DMS114 treated with DMSO at 0.1 percent for 48 hours (cell line): ENCODE results near the gene BCAS4.
"Not testable (repeated sequence)": the region's sequence is repeated elsewhere in the genome, so short reads cannot be mapped to it uniquely, and the experiment has no call there.

Experiments used
- DNase-seq: peaks from one replicate; lab custom pipeline; 2025; ENCODE audit not compliant: unreplicated experiment; lab: John Stamatoyannopoulos, UW

BCAS4 gene

GRCh38 chr20:50798650-50799049, 3.8 kb downstream of the BCAS4 start:
- no peak for DNase-seq

GRCh38 chr20:50799176-50799889, 4.5 kb downstream of the BCAS4 start:
- DNase-seq: no peak

- DNase-seq: no peak
Measured at GRCh38 chr20:50799890-50800550, 5.2 kb downstream of the BCAS4 start.

- not testable (repeated sequence) for DNase-seq
Measured at GRCh38 chr20:50800986-50801746, 6.3 kb downstream of the BCAS4 start.

GRCh38 chr20:50801747-50802125, 6.9 kb downstream of the BCAS4 start:
- DNase-seq: no peak

- no peak for DNase-seq
Measured at GRCh38 chr20:50802289-50802688, 7.4 kb downstream of the BCAS4 start.

- DNase-seq: no peak
Measured at GRCh38 chr20:50804437-50805348, 9.8 kb downstream of the BCAS4 start.

- DNase-seq: no peak
Measured at GRCh38 chr20:50805349-50805684, 10.5 kb downstream of the BCAS4 start.

- no peak for DNase-seq
Measured at GRCh38 chr20:50806126-50806768, 11.4 kb downstream of the BCAS4 start.

- no peak for DNase-seq
Measured at GRCh38 chr20:50810063-50810462, 15.2 kb downstream of the BCAS4 start.

- DNase-seq: no peak
Measured at GRCh38 chr20:50810842-50811241, 16.0 kb downstream of the BCAS4 start.

GRCh38 chr20:50813101-50813643, 18.3 kb downstream of the BCAS4 start:
- DNase-seq: no peak

GRCh38 chr20:50813801-50814200, 18.9 kb downstream of the BCAS4 start:
- DNase-seq: no peak

GRCh38 chr20:50814438-50815161, 19.7 kb downstream of the BCAS4 start:
- DNase-seq: no peak

- no peak for DNase-seq
Measured at GRCh38 chr20:50815162-50815989, 20.5 kb downstream of the BCAS4 start.

- no peak for DNase-seq
Measured at GRCh38 chr20:50817776-50818172, 22.9 kb downstream of the BCAS4 start.

- no peak for DNase-seq
Measured at GRCh38 chr20:50819349-50819748, 24.5 kb downstream of the BCAS4 start.

- no peak for DNase-seq
Measured at GRCh38 chr20:50820515-50821256, 25.8 kb downstream of the BCAS4 start.
